Measurements from ENCODE around the gene OTUD7B. TPM values are rescaled to one million over a fixed set of nuclear protein-coding genes. Genes with fewer than 3 reads are reported as not detected.

OTUD7B gene
- total and polyA plus RNA-seq, 7 donors: 6.0 to 25.2 (median 17.0) TPM

GRCh38 chr1:150015651-150016131 lies 5.2 kb upstream of the OTUD7B start:
- TF ChIP-seq POLR2AphosphoS5 (IDR thresholded peaks at IDR 0.05) (no peak), EP300 (IDR thresholded peaks at IDR 0.05) (no peak), CTCF (IDR thresholded peaks at IDR 0.05) (no peak), POLR2A (IDR thresholded peaks at IDR 0.05) (no peak)
- intact Hi-C loops (cut with DNase I): no loop called here

GRCh38 chr1:150012611-150013010 lies 2.1 kb upstream of the OTUD7B start:
- peak; percentile 68 for DNase-seq
- H3K27ac ChIP-seq: no peak overlapping the region
- H3K9me3 ChIP-seq: no peaks in the 10 kb centered on the region
- no peak overlapping the region for H3K4me3 ChIP-seq
- no peaks in the 10 kb centered on the region for H3K36me3 ChIP-seq
- peaks cover 0 to 25% (median 23%) of the 10 kb centered on the region in 4 donors for H3K4me1 ChIP-seq
- WGBS, 2 donors: 86 to 90% methylated on average over 1 of the region's 1 CpG
- no peaks in the 10 kb centered on the region for H3K27me3 ChIP-seq
- no peak for TF ChIP-seq POLR2A (IDR thresholded peaks at IDR 0.05)
- TF ChIP-seq CTCF (IDR thresholded peaks at IDR 0.05): no peak
- no peak for TF ChIP-seq EP300 (IDR thresholded peaks at IDR 0.05)
- TF ChIP-seq POLR2AphosphoS5 (IDR thresholded peaks at IDR 0.05): no peak
- intact Hi-C loops (cut with DNase I): no loop called here

More at GRCh38 chr1:150015651-150016131, 5.2 kb upstream of the OTUD7B start:
- Histone ChIP-seq H3K36me3 (no peaks in the 10 kb centered on the region), H3K27me3 (no peaks in the 10 kb centered on the region), H3K4me3 (no peak overlapping the region), H3K27ac (no peak overlapping the region), H3K4me1 (peaks cover 0 to 8% (median 5%) of the 10 kb centered on the region in 4 donors), H3K9me3 (no peaks in the 10 kb centered on the region)
- no peak for DNase-seq
- WGBS, 2 donors: 93% methylated on average over 4 of the region's 4 CpGs

- Histone ChIP-seq H3K27me3 (no peaks in the 10 kb centered on the region), H3K4me3 (peak overlapping the region; percentile 89 to 92 (median 90)), H3K4me1 (peaks cover 0 to 52% (median 39%) of the 10 kb centered on the region in 4 donors), H3K9me3 (no peaks in the 10 kb centered on the region), H3K27ac (peak overlapping the region; percentile 96 to 99 (median 98)), H3K36me3 (peaks cover 0 to 15% (median 0%) of the 10 kb centered on the region in 4 donors)
- TF ChIP-seq EP300 (IDR thresholded peaks at IDR 0.05) (no peak), POLR2AphosphoS5 (IDR thresholded peaks at IDR 0.05) (peak; percentile 7 to 59 (median 28)), POLR2A (IDR thresholded peaks at IDR 0.05) (no peak)
- peak; percentile 85 for DNase-seq
- 0 to 1% methylated on average over 29 of the region's 29 CpGs for WGBS, 2 donors
- intact Hi-C loops (cut with DNase I): loop anchor here (2.0 to 5.0 kb wide), 2 partner anchors 37 to 49 kb away; no protein-coding TSS in a partner anchor
Observed at GRCh38 chr1:150009604-150010392, 728 bp downstream of the OTUD7B start.

- intact Hi-C loops (cut with DNase I): loop anchor here (2.0 to 5.0 kb wide), 2 partner anchors 36 to 50 kb away; no protein-coding TSS in a partner anchor
- H3K36me3 ChIP-seq: peaks cover 0 to 22% (median 0%) of the 10 kb centered on the region in 4 donors
- peaks cover 0 to 58% (median 42%) of the 10 kb centered on the region in 4 donors for H3K4me1 ChIP-seq
Observed at GRCh38 chr1:150008699-150009098, 1.8 kb downstream of the OTUD7B start.

More at GRCh38 chr1:150008699-150009098, 1.8 kb downstream of the OTUD7B start:
- TF ChIP-seq EP300 (IDR thresholded peaks at IDR 0.05) (no peak), POLR2A (IDR thresholded peaks at IDR 0.05) (no peak), POLR2AphosphoS5 (IDR thresholded peaks at IDR 0.05) (no peak), CTCF (IDR thresholded peaks at IDR 0.05) (no peak)
- no peaks in the 10 kb centered on the region for H3K27me3 ChIP-seq
- peak overlapping the region; percentile 96 to 99 (median 98) for H3K27ac ChIP-seq
- H3K4me3 ChIP-seq: peak overlapping the region; percentile 89 to 92 (median 90)
- 32 to 60% methylated on average over 6 of the region's 6 CpGs for WGBS, 2 donors
- DNase-seq: no peak
- H3K9me3 ChIP-seq: no peaks in the 10 kb centered on the region

Measured in sigmoid colon (tissue), 7 donors.